ENCODE results near the gene SLC37A1. TPM values are rescaled to one million over a fixed set of nuclear protein-coding genes. Genes with fewer than 3 reads are reported as not detected.

Gene SLC37A1
- total and polyA plus RNA-seq, 9 of the 15 experiments (the other 6 are each of a cell fraction or from before 2014, with no cell fraction given): 0.06 to 3.4 (median 0.40) TPM

DNA sequence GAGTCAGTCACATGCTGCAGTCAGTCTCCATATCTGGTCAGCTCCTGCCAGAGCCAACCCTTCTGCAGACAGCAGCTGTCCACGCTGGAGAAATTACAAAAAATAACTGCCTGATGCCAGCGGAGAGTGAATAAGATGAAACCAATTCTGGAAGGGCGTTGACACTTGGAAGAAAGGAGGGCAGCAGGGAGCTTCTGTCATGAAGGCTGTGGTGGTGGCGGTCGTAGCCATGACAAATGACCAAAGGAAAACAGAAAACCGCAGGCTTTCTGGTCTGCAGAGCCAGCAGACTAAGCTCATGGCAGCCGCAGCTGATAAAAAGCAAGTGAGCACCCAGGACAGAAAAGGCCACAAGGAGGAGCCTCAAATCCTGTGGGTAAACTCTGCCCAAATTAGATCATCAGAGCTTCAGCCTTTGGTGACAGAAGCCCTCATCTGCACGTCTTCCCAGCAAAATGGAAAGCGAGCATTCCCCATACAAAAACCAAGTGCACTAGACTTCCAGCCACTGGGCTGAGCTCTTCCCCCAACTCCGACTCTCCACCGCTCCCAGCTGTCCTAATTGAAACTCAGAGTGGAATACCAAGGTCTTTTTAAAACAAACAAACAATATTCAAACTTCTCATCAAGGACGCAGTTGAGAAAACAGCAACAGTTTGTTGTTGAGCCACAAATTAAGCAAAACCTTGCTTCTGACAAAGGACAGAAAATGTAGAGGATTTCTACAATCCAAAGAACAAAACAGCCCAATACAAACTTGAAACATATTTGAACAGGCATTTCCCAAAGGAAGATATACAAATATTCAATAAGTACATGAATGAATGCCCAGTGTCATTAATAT is 46.3 kb upstream of the SLC37A1 start (continued):
- no peak for TF ChIP-seq GMEB1 (CRISPR knock-in tag; IDR thresholded peaks at IDR 0.05)
- TF ChIP-seq MYNN (IDR thresholded peaks at IDR 0.05): no peak
- no peak for TF ChIP-seq MYNN (CRISPR knock-in tag; IDR thresholded peaks at IDR 0.05)
- TF ChIP-seq ZKSCAN3 (CRISPR knock-in tag; IDR thresholded peaks at IDR 0.05): no peak
- no peak for TF ChIP-seq CBX8 (IDR thresholded peaks at IDR 0.05; ENCODE audit: borderline replicate concordance, extremely low read depth, low read depth, low read length, poor library complexity, severe bottlenecking)
- no peak for TF ChIP-seq HOXB6 (CRISPR knock-in tag; IDR thresholded peaks at IDR 0.05; ENCODE audit: borderline replicate concordance)
- TF ChIP-seq USF1 (CRISPR knock-in tag; IDR thresholded peaks at IDR 0.05): no peak
- TF ChIP-seq SIN3A (IDR thresholded peaks at IDR 0.05; ENCODE audit: borderline replicate concordance in 2 of 2, control insufficient read depth in 1 of 2, low read depth in 2 of 2, low read length in 2 of 2): 0 out of 4 replicates have a peak, but pooled peaks of 1 of the 2 experiments have one; percentile 20
- TF ChIP-seq E4F1 (CRISPR knock-in tag; IDR thresholded peaks at IDR 0.05; ENCODE audit: borderline replicate concordance): no peak
- no peak for TF ChIP-seq DDX20 (tag; IDR thresholded peaks at IDR 0.05; ENCODE audit: low read depth)
- TF ChIP-seq GTF2A2 (tag; IDR thresholded peaks at IDR 0.05): no peak
- 0 out of 2 replicates have a peak, but pooled peaks have one; percentile 5 for TF ChIP-seq ATF4 (CRISPR knock-in tag; IDR thresholded peaks at IDR 0.05)
- TF ChIP-seq HSF4 (CRISPR knock-in tag; IDR thresholded peaks at IDR 0.05; ENCODE audit: borderline replicate concordance): no peak
- TF ChIP-seq KLF1 (tag; IDR thresholded peaks at IDR 0.05): no peak
- no peak for TF ChIP-seq NELFE (IDR thresholded peaks at IDR 0.05; ENCODE audit: insufficient read depth, insufficient read length)
- no peak for TF ChIP-seq ZNF76 (CRISPR knock-in tag; IDR thresholded peaks at IDR 0.05; ENCODE audit: borderline replicate concordance)
- no peak for TF ChIP-seq HDAC2 (IDR thresholded peaks at IDR 0.05)
- no peak for TF ChIP-seq NR4A1 (CRISPR knock-in tag; IDR thresholded peaks at IDR 0.05)
- no peak for TF ChIP-seq NR4A1 (tag; IDR thresholded peaks at IDR 0.05)
- TF ChIP-seq FIP1L1 (IDR thresholded peaks at IDR 0.05; ENCODE audit: low read depth, low read length, poor library complexity, severe bottlenecking): no peak

Data from K562 (cell line).